H1 (cell line): Measurements from ENCODE around the gene HBM. TPM values are rescaled to one million over a fixed set of nuclear protein-coding genes. Genes with fewer than 3 reads are reported as not detected.

Experiments used
- CTCF ChIA-PET: fragments of 300-600 bp; sonication (Branson Sonifier 250); formaldehyde crosslinking; loops from one replicate; lab custom pipeline; 2021; ENCODE audit not compliant: partially characterized antibody; lab: Charles Lee
- POLR2A ChIA-PET: fragments of 300-600 bp; sonication (Branson Sonifier 250); formaldehyde crosslinking; loops from one replicate; lab custom pipeline; 2021; ENCODE audit warnings: inconsistent platforms; ENCODE audit not compliant: partially characterized antibody; lab: Charles Lee
- DNase-seq, 2 experiments: peaks; one replicate each; pipeline versions ENCODE4 v3.0.0 to v3.0.0-alpha.2; 2010 to 2022; ENCODE audit warnings: low spot score in 2 of 2, low read depth in 1 of 2, mixed read lengths in 1 of 2
- FAIRE-seq: peaks from 2 replicates; lab custom pipeline; 2011; peaks lifted over from hg19 to GRCh38; lab: Jason Lieb, UNC
- H2AFZ ChIP-seq: 2 replicates; pipeline ENCODE4 v1.8.1; 2012; ENCODE audit warnings: low read length, inconsistent platforms
- H2AK5ac ChIP-seq: 2 replicates; pipeline ENCODE4 v1.6.1; 2013; ENCODE audit warnings: low read depth, low read length
- H2BK120ac ChIP-seq: replicated peaks from 2 replicates; pipeline ENCODE3; 2013; ENCODE audit warnings: low read depth, low read length, inconsistent platforms
- H2BK12ac ChIP-seq: 2 replicates; pipeline ENCODE4 v1.6.1; 2013; ENCODE audit warnings: low read depth, low read length
- H2BK15ac ChIP-seq: 2 replicates; pipeline ENCODE4 v1.6.1; 2013; ENCODE audit warnings: low read length
- H2BK20ac ChIP-seq: 2 replicates; pipeline ENCODE4 v1.6.1; 2013; ENCODE audit warnings: low read length
- H2BK5ac ChIP-seq: 2 replicates; pipeline ENCODE4 v1.6.1; 2013; ENCODE audit warnings: low read depth, low read length
- H3K14ac ChIP-seq: 2 replicates; pipeline ENCODE4 v1.6.1; 2013; ENCODE audit warnings: inconsistent platforms; ENCODE audit not compliant: insufficient read length
- H3K18ac ChIP-seq: 2 replicates; pipeline ENCODE4 v1.6.1; 2013; ENCODE audit warnings: low read length; ENCODE audit errors: extremely low read depth
- H3K23ac ChIP-seq: 2 replicates; pipeline ENCODE4 v1.6.1; 2013; ENCODE audit warnings: inconsistent platforms; ENCODE audit not compliant: insufficient read length
- H3K23me2 ChIP-seq: 2 replicates; pipeline ENCODE4 v1.6.1; 2013; ENCODE audit warnings: low read depth, low read length
- H3K27ac ChIP-seq: 2 replicates; pipeline ENCODE4 v1.6.1; 2011; ENCODE audit warnings: low read depth, low read length, inconsistent platforms
- H3K27me3 ChIP-seq, 4 experiments: replicated peaks in 1 of 4; 1 replicate in 1 of 4; 2 replicates in 3 of 4; pipeline versions ENCODE4 v1.6.1 to v1.8.1; 2011 to 2013; ENCODE audit warnings: low read length in 3 of 4, mild to moderate bottlenecking in 3 of 4, inconsistent platforms in 2 of 4, mixed read lengths in 2 of 4, moderate library complexity in 1 of 4; ENCODE audit not compliant: control insufficient read depth in 3 of 4, insufficient read depth in 3 of 4; ENCODE audit errors: extremely low read depth in 1 of 4
- H3K36me3 ChIP-seq, 4 experiments: 2 replicates each; pipeline versions ENCODE4 v1.6.1 to v1.8.1; 2011 to 2013; ENCODE audit warnings: mild to moderate bottlenecking in 4 of 4, low read length in 3 of 4, moderate library complexity in 2 of 4, control low read depth in 1 of 4, inconsistent platforms in 1 of 4; ENCODE audit not compliant: insufficient read depth in 4 of 4, control insufficient read depth in 2 of 4
- H3K4ac ChIP-seq: replicated peaks from 2 replicates; pipeline ENCODE3; 2013; ENCODE audit warnings: low read length, low read depth, mixed read lengths, inconsistent platforms; ENCODE audit not compliant: insufficient read length
- H3K4me1 ChIP-seq, 4 experiments: replicated peaks in 1 of 4; 1 replicate in 1 of 4; 2 replicates in 3 of 4; pipeline versions ENCODE4 v1.6.1 to v1.8.1; 2011 to 2013; ENCODE audit warnings: low read length in 3 of 4, inconsistent platforms in 2 of 4, mixed read lengths in 1 of 4; ENCODE audit not compliant: insufficient read depth in 4 of 4, control insufficient read depth in 3 of 4
- H3K4me2 ChIP-seq, 2 experiments: 2 replicates each; pipeline versions ENCODE4 v1.6.1 to v1.8.1; 2011 to 2013; ENCODE audit warnings: low read depth in 2 of 2, low read length in 2 of 2, control low read depth in 1 of 2, inconsistent platforms in 1 of 2, mild to moderate bottlenecking in 1 of 2; ENCODE audit not compliant: insufficient read depth in 1 of 2
- H3K4me3 ChIP-seq, 4 experiments: fragments of 200-600, 300-600 bp in 1 of 4; sonication (generic), shearing (Covaris generic), sonication (Bioruptor Twin) in 1 of 4; 2 replicates each; pipeline versions ENCODE4 v1.5.1 to v1.8.1; 2011 to 2016; ENCODE audit warnings: low read length in 4 of 4, low read depth in 3 of 4, control low read depth in 2 of 4, inconsistent platforms in 2 of 4, mild to moderate bottlenecking in 2 of 4, mixed read lengths in 1 of 4, moderate library complexity in 1 of 4; ENCODE audit not compliant: insufficient read depth in 2 of 4; ENCODE audit errors: extremely low read depth in 1 of 4
- H3K56ac ChIP-seq: replicated peaks from 2 replicates; pipeline ENCODE3; 2013; ENCODE audit warnings: low read depth, mild to moderate bottlenecking, mixed read lengths, low read length, inconsistent platforms; ENCODE audit not compliant: insufficient read length
- H3K79me1 ChIP-seq: 2 replicates; pipeline ENCODE4 v1.6.1; 2013; ENCODE audit warnings: low read depth, low read length, control low read depth
- H3K79me2 ChIP-seq, 2 experiments: 2 replicates each; pipeline versions ENCODE4 v1.6.1 to v1.8.1; 2012 to 2013; ENCODE audit warnings: low read length in 2 of 2, mild to moderate bottlenecking in 2 of 2, inconsistent platforms in 1 of 2; ENCODE audit not compliant: insufficient read depth in 2 of 2, control insufficient read depth in 1 of 2
- H3K9ac ChIP-seq, 4 experiments: replicated peaks in 1 of 4; 1 replicate in 1 of 4; 2 replicates in 3 of 4; pipeline versions ENCODE4 v1.6.1 to v1.8.1; 2011 to 2013; ENCODE audit warnings: low read depth in 3 of 4, low read length in 3 of 4, control low read depth in 2 of 4, mild to moderate bottlenecking in 2 of 4, moderate library complexity in 2 of 4, inconsistent platforms in 1 of 4; ENCODE audit errors: extremely low read depth in 1 of 4
- H3K9me3 ChIP-seq, 2 experiments: 2 replicates each; pipeline versions ENCODE4 v1.6.1 to v1.8.1; 2012 to 2013; ENCODE audit warnings: mild to moderate bottlenecking in 2 of 2, moderate library complexity in 2 of 2, control low read depth in 1 of 2, inconsistent platforms in 1 of 2, low read depth in 1 of 2, low read length in 1 of 2, mixed read lengths in 1 of 2; ENCODE audit not compliant: insufficient read depth in 2 of 2
- H4K20me1 ChIP-seq, 2 experiments: replicated peaks in 1 of 2; 2 replicates each; pipeline versions ENCODE3 to v1.8.1; 2011 to 2013; ENCODE audit warnings: inconsistent platforms in 2 of 2, low read length in 2 of 2, mild to moderate bottlenecking in 1 of 2; ENCODE audit not compliant: insufficient read depth in 2 of 2, control insufficient read depth in 1 of 2
- H4K5ac ChIP-seq: 2 replicates; pipeline ENCODE4 v1.6.1; 2013; ENCODE audit warnings: low read length, low read depth, mixed read lengths, inconsistent platforms; ENCODE audit not compliant: insufficient read length
- H4K8ac ChIP-seq: 2 replicates; pipeline ENCODE4 v1.8.0; 2013; ENCODE audit warnings: mild to moderate bottlenecking, moderate library complexity, low read length, inconsistent platforms; ENCODE audit not compliant: insufficient read depth; ENCODE audit errors: extremely low read depth
- H4K91ac ChIP-seq: replicated peaks from 2 replicates; pipeline ENCODE3; 2013; ENCODE audit warnings: low read length, mixed read lengths, inconsistent platforms; ENCODE audit not compliant: insufficient read length
- POU5F1 ChIP-seq: IDR thresholded peaks from 2 replicates; pipeline ENCODE4 v1.6.1; 2011; ENCODE audit warnings: low read depth, mild to moderate bottlenecking, low read length, moderate library complexity
- SP1 ChIP-seq: IDR thresholded peaks from 2 replicates; pipeline ENCODE4 v1.6.1; 2011; ENCODE audit warnings: low read depth, low read length
- TAF1 ChIP-seq: IDR thresholded peaks from 2 replicates; pipeline ENCODE4 v1.6.1; 2011; ENCODE audit warnings: mild to moderate bottlenecking, low read depth, low read length
- TAF7 ChIP-seq: optimal IDR thresholded peaks from 2 replicates; pipeline ENCODE3; 2011; ENCODE audit warnings: low read depth, mild to moderate bottlenecking, inconsistent platforms, low read length, moderate library complexity, borderline replicate concordance
- TEAD4 ChIP-seq: IDR thresholded peaks from 2 replicates; pipeline ENCODE4 v1.6.1; 2012; ENCODE audit warnings: low read depth, low read length, inconsistent platforms, mixed read lengths
- WGBS, 2 experiments: shearing (Covaris generic) in 1 of 2; methylation state at CpG; one replicate each; pipeline versions ENCODE4 v1.1.6 to v1.1.7; 2013 to 2015; ENCODE audit warnings: low lambda C conversion rate in 2 of 2, mixed read lengths in 2 of 2, inconsistent platforms in 1 of 2, low coverage in 1 of 2, missing lambda C conversion rate in 1 of 2; ENCODE audit not compliant: insufficient replicate concordance in 2 of 2, insufficient coverage in 1 of 2, insufficient read length in 1 of 2; ENCODE audit errors: extremely low coverage in 1 of 2, missing lambda C conversion rate in 1 of 2; 5-methylcytosine and 5-hydroxymethylcytosine counted together
- polyA plus RNA-seq, 7 experiments: library from polyadenylated mRNA; depleted of rRNA in 3 of 7; stranded (reverse) in 5 of 7; unstranded in 2 of 7; fragments of >200 nt in 5 of 7; fragments of 200-250 nt in 2 of 7; gene quantifications; 1 replicate in 5 of 7; 2 replicates in 1 of 7; 4 replicates in 1 of 7; pipeline versions ENCODE4 v1.2.1 to v1.2.3, GENCODE V29; 2011 to 2013; ENCODE audit warnings: missing spikeins in 2 of 7, mixed read lengths in 2 of 7
- total RNA-seq: library from RNA; stranded (reverse); fragmentation: NEBNext Ultra II Directional; extraction: Animal tissue kit (Norgen Biotek cat#: 25700); gene quantifications from 2 replicates; pipeline ENCODE4 v1.2.1, GENCODE V29; 2021
- TF ChIP-seq, protein P1 (sequence below), 3 experiments: IDR thresholded peaks; 1 replicate in 2 of 3; 2 replicates in 1 of 3; pipeline versions ENCODE4 v1.5.1 to v1.6.1; 2011; ENCODE audit warnings: low read length in 3 of 3, mild to moderate bottlenecking in 3 of 3, inconsistent platforms in 2 of 3, low read depth in 1 of 3, moderate library complexity in 1 of 3; ENCODE audit not compliant: insufficient read depth in 1 of 3; ENCODE audit errors: control extremely low read depth in 1 of 3
- TF ChIP-seq, protein P2 (sequence below): IDR thresholded peaks from 2 replicates; pipeline ENCODE4 v1.6.1; 2011; ENCODE audit warnings: low read length, improper control_type of control experiment

The HBM gene
- total and polyA plus RNA-seq, 2 of the 8 experiments (the other 6 are each of a cell fraction or from before 2014, with no cell fraction given) = 0.88 TPM; not detected in 1

GRCh38 chr16:188674-189073 lies 22.9 kb downstream of the HBM start:
- DNase-seq (no peak), FAIRE-seq (no peak)
- H4K5ac ChIP-seq = no peak overlapping the region
- POLR2A ChIA-PET = interaction anchor here (0.8 to 34.3 kb wide), 4 partner anchors 10 to 37 kb away, joined by 3 to 348 read pairs (median 4); partner anchors contain the start of gene LUC7L
- no peak overlapping the region for H2AFZ ChIP-seq
- no peaks in the 10 kb centered on the region for H3K27me3 ChIP-seq
- no peak for TF ChIP-seq TAF7
- TF ChIP-seq POU5F1 = no peak
- TF ChIP-seq, protein P1, sequence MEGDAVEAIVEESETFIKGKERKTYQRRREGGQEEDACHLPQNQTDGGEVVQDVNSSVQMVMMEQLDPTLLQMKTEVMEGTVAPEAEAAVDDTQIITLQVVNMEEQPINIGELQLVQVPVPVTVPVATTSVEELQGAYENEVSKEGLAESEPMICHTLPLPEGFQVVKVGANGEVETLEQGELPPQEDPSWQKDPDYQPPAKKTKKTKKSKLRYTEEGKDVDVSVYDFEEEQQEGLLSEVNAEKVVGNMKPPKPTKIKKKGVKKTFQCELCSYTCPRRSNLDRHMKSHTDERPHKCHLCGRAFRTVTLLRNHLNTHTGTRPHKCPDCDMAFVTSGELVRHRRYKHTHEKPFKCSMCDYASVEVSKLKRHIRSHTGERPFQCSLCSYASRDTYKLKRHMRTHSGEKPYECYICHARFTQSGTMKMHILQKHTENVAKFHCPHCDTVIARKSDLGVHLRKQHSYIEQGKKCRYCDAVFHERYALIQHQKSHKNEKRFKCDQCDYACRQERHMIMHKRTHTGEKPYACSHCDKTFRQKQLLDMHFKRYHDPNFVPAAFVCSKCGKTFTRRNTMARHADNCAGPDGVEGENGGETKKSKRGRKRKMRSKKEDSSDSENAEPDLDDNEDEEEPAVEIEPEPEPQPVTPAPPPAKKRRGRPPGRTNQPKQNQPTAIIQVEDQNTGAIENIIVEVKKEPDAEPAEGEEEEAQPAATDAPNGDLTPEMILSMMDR (IDR thresholded peaks at IDR 0.05; ENCODE audit: control extremely low read depth in 1 of 3, insufficient read depth in 1 of 3, low read depth in 1 of 3, low read length in 3 of 3) = peak; percentile 21 to 59 (median 58); a peak in 3 of 4 replicates
- no peak for TF ChIP-seq TEAD4
- TF ChIP-seq SP1 = no peak
- TF ChIP-seq, protein P2, sequence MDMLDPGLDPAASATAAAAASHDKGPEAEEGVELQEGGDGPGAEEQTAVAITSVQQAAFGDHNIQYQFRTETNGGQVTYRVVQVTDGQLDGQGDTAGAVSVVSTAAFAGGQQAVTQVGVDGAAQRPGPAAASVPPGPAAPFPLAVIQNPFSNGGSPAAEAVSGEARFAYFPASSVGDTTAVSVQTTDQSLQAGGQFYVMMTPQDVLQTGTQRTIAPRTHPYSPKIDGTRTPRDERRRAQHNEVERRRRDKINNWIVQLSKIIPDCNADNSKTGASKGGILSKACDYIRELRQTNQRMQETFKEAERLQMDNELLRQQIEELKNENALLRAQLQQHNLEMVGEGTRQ = no peak
- no peak for TF ChIP-seq TAF1
- H3K9ac ChIP-seq = no peak overlapping the region
- no peaks in the 10 kb centered on the region for H3K79me2 ChIP-seq
- H3K79me1 ChIP-seq = no peaks in the 10 kb centered on the region; the same call in 1 of the 2 replicates
- H4K20me1 ChIP-seq = peaks cover 4 to 16% of the 10 kb centered on the region in 2 experiments
- no peaks in the 10 kb centered on the region for H3K4me1 ChIP-seq
- H2BK5ac ChIP-seq = no peak overlapping the region
- H2BK12ac ChIP-seq = no peak overlapping the region
- peaks cover 0 to 3% of the 10 kb centered on the region in 2 experiments; a peak in 1 of 4 replicates for H3K9me3 ChIP-seq
- no peak overlapping the region for H2BK20ac ChIP-seq
- H3K56ac ChIP-seq = no peak overlapping the region
- no peak overlapping the region for H2BK120ac ChIP-seq
- H4K8ac ChIP-seq = no peak overlapping the region
- no peak overlapping the region for H3K4me3 ChIP-seq
- 95% methylated on average over 8 of the region's 8 CpGs; no CpG with 5 or more reads in 1 of the 2 experiments for WGBS, 2 experiments
- CTCF ChIA-PET = interaction anchor here (0.8 to 2.8 kb wide), 9 partner anchors 9 to 299 kb away, joined by 3 to 10 read pairs (median 3); no protein-coding TSS in a partner anchor
- no peak overlapping the region for H3K18ac ChIP-seq
- no peak overlapping the region for H2BK15ac ChIP-seq
- H3K14ac ChIP-seq = no peak overlapping the region
- H3K4ac ChIP-seq = no peak overlapping the region
- no peak overlapping the region for H4K91ac ChIP-seq
- H2AK5ac ChIP-seq = no peak overlapping the region
- H3K27ac ChIP-seq = no peak overlapping the region
- H3K23ac ChIP-seq = no peak overlapping the region
- no peaks in the 10 kb centered on the region for H3K23me2 ChIP-seq
- no peak overlapping the region for H3K4me2 ChIP-seq
- peaks cover 31 to 65% (median 54%) of the 10 kb centered on the region in 4 experiments; a peak in 7 of 8 replicates for H3K36me3 ChIP-seq
